ENCODE data around the gene NR3C1. TPM values are rescaled to one million over a fixed set of nuclear protein-coding genes. Genes with fewer than 3 reads are reported as not detected.
A peak's percentile ranks its signal among the peaks of the same experiment; 100 is the strongest.

The NR3C1 gene
- total RNA-seq, 1 donor: 55.7 TPM

GRCh38 chr5:143399616-143400540 lies 3.6 kb downstream of the NR3C1 start:
- H3K4me3 ChIP-seq (ENCODE audit: low read depth, low read length): peak overlapping the region; percentile 94
- no peak for DNase-seq (ENCODE audit: low read depth)
- no peak for TF ChIP-seq CTCF (IDR thresholded peaks at IDR 0.05; ENCODE audit: insufficient read depth, low read depth, low read length)

GRCh38 chr5:143398451-143399237 lies 4.8 kb downstream of the NR3C1 start:
- peak overlapping the region; percentile 94 for H3K4me3 ChIP-seq (ENCODE audit: low read depth, low read length)

GRCh38 chr5:143398053-143398355 lies 5.5 kb downstream of the NR3C1 start:
- H3K4me3 ChIP-seq (ENCODE audit: low read depth, low read length): peak overlapping the region; percentile 94
- TF ChIP-seq CTCF (IDR thresholded peaks at IDR 0.05; ENCODE audit: insufficient read depth, low read depth, low read length): no peak
- no peak for DNase-seq (ENCODE audit: low read depth)

More at GRCh38 chr5:143398451-143399237, 4.8 kb downstream of the NR3C1 start:
- no peak for TF ChIP-seq CTCF (IDR thresholded peaks at IDR 0.05; ENCODE audit: insufficient read depth, low read depth, low read length)
- DNase-seq (ENCODE audit: low read depth): peak; percentile 16

- no peak for TF ChIP-seq CTCF (IDR thresholded peaks at IDR 0.05; ENCODE audit: insufficient read depth, low read depth, low read length)
- no peak for DNase-seq (ENCODE audit: low read depth)
- H3K4me3 ChIP-seq (ENCODE audit: low read depth, low read length): peak overlapping the region; percentile 94
These were observed 6.0 kb downstream of the NR3C1 start for GRCh38 chr5:143397302-143398052.

- H3K4me3 ChIP-seq (ENCODE audit: low read depth, low read length): peak overlapping the region; percentile 94
These were observed 7.0 kb downstream of the NR3C1 start for GRCh38 chr5:143396353-143396940.

More at GRCh38 chr5:143396353-143396940, 7.0 kb downstream of the NR3C1 start:
- no peak for DNase-seq (ENCODE audit: low read depth)
- no peak for TF ChIP-seq CTCF (IDR thresholded peaks at IDR 0.05; ENCODE audit: insufficient read depth, low read depth, low read length)
